NCI-H2029 (cell line): ENCODE data around the gene TFAM.
A peak's percentile ranks its signal among the peaks of the same experiment; 100 is the strongest.

ENCODE experiments used
- DNase-seq: peaks from one replicate; lab custom pipeline; 2025; lab: John Stamatoyannopoulos, UW

TFAM gene

DNA sequence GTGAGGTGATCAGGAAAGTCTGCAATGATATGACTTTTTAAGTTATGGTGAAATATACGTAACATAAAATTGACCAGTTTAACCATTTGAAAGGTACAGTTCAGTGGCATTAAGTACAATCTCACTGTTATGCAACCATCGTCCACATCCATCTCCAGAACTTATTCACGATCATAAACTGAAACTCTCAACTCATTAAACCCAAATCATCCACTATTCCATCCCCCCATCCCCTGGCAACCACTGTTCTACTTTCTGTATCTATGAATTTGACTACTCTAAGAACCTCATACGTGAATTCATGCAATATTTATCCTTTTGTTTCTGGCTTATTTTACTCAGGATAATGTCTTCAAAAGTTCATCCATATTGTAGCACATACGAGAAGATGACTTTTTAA is 48.4 kb downstream of the TFAM start:
- DNase-seq: no peak

DNA sequence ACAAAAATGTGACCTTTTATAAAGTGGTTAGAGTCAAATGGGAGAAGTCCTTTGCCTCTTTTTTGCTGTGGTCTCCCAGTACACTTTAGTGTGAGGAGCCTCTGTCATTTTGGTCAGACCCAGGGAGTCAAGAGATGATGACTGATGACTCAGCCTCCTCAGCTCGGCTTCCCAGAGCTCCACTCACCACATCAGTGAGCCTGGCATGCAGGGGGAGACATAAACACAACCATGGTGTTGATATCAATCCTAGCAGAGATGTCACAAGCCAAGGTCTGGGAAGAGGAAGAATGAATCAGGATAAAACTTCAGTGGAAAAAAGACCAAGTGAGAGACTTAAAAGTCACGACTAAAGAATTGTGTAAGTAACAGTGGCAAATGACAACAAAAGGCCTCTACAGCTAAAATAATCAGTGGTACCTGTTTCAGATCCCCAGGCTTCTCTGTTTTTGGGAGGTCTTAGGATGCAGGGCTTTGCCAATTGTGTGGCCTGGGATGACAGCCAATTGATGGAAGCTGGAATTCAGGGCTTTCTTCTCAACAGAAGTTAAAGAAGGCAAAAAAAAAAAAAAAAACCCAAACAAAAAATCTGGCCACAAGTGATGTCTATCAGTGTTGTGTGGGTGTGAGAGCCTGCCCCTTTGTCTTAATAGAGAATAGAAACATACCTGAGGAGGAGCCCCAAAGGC is 50.2 kb downstream of the TFAM start:
- no peak for DNase-seq

DNA sequence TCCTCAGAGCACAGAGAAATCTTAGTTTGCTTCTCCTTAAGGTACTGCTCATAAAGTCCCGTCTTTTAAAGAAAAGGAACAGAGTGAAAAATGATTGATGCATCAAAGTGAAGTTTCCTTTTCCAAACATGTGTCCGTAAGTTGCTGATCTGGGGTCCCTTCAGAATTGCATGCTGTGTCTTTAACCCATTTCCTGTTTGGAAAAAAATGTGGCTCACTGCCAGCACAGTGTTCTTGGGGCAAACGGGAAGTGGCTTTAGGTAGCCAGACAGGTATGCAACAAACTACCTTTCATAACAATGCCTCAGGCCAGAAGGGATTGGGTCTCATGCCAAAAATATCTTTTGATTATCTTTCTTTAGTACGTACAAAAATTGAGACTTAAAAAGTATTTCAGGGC is 50.9 kb downstream of the TFAM start:
- peak; percentile 41 for DNase-seq

DNA sequence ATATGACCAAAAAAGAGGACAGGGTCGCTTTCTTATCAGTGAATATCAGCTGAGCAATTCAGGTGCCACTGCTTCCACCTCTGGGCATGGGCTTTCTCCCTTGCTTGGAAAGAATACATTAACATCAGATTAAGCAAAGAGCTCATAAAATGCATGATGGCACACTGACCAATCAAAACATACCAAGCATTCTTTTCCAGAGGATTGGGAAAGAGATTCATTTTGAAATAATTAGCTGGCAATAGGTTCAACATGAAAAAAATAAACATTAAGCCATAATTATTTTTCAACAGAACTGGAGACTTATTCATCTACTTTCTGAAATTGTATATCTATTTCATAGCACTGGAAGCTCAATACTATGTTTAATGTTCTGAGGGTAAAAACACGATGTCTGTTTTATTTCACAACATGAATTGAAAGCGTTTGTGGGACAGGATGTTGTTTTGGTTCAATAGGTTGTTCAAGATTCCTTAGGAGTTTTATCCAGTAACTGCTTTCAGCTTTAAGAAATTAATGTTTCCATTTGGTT is 53.2 kb downstream of the TFAM start:
- no peak for DNase-seq

DNA sequence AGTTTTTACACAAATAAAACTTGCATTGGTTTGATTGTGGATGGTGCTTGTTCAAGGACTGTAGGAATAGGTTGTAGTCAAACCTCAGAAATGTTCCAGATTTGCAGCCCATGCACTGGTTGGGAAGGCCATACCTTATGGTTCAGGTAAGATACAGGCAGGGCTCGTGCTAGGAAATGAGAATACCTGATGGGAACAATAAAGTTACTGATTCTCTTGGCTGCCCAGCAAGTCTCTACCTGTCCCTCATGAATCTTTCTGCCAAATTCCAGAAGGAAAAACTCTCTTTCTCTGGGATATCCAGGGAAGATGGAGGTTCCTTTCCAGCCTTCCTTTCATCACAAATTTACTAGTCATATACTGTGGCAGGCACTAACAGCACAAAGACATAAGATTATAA is 53.8 kb downstream of the TFAM start:
- DNase-seq: no peak

DNA sequence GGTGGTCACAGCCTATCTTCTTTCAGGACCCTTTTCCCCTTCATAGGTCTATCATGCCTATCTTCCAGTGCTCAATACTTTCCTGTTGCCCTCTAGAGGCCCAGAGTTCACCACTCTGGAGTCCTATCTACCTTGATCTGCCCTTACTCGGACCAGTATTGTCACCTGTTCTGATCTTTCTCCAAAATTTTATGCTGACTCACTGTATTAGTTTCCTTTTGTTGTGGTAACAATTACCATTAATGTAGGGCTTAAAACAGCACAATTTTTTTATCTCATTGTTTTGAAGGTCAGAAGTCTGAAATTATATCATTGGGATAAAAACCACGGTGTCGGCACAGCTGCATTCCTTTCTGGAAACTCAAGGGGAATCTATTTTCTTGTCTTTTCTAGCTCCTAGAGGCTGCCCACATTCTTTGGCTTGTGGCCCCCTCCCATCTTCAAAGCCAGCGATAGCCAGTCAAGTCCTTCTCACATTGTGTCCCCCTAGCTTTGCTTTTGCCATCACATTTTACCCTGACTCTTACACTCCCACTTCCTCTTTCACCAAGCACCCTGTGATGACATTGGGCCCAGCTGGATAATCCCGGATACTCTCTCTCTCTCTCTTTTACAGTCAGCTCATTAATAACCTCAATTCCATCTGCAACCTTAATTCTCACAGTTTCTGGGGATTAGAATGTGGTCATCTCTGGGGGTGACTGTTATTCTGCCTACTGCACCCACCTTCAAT is 54.6 kb downstream of the TFAM start:
- no peak for DNase-seq

DNA sequence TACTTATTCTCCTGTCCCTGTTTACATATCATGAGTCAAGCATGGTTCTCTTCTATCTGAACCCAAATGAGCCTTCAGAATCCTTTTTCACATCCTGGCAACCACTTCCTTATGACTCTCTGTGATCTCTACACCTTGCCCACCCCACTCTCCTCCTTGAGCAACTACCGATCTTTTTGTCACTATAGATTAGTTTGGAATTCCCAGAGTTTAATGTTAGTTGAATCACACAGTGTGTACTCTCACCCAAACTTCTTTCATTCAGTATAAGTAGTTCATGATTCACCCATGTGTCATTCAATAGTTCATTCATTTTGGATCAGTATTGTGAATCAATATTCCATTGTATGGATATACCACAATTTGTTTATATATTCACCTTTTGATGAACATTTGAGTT is 55.3 kb downstream of the TFAM start:
- DNase-seq: no peak

DNA sequence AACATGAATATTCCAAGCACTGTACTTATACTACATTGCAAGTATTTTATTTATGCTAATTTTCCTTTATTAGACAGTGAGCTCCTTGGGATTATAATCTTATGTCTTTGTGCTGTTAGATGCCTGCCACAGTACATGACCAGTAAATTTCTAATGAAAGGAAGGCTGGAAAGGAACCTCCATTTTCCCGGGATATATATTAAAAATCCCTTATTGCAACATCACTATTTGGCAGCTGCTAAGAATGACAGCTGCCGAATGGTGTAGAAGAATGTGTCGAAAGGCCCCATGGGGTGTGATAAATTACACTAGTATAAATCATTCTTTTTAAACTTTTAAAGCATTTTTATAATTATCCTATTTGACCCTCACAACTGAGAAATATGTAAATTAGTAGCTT is 59.1 kb downstream of the TFAM start:
- DNase-seq: no peak

DNA sequence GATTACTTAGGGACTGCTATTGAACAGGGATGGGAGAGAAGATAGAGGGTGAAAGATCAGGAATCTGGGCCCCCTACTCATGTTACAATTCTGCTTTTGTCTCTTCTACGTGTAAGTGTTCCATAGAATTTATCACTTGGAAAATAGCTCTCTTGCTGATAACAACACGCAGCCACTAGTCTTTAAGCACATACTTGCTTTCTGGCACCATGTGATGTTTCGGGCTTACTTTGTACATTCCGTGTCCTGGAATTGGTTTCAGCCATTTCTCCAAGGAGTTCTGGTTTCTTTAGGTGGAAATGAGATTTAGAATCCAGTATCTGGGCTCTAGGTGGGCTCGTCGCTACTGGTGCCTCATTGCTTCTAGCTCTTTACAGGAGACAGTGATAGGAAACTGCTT is 59.7 kb downstream of the TFAM start:
- DNase-seq: no peak

DNA sequence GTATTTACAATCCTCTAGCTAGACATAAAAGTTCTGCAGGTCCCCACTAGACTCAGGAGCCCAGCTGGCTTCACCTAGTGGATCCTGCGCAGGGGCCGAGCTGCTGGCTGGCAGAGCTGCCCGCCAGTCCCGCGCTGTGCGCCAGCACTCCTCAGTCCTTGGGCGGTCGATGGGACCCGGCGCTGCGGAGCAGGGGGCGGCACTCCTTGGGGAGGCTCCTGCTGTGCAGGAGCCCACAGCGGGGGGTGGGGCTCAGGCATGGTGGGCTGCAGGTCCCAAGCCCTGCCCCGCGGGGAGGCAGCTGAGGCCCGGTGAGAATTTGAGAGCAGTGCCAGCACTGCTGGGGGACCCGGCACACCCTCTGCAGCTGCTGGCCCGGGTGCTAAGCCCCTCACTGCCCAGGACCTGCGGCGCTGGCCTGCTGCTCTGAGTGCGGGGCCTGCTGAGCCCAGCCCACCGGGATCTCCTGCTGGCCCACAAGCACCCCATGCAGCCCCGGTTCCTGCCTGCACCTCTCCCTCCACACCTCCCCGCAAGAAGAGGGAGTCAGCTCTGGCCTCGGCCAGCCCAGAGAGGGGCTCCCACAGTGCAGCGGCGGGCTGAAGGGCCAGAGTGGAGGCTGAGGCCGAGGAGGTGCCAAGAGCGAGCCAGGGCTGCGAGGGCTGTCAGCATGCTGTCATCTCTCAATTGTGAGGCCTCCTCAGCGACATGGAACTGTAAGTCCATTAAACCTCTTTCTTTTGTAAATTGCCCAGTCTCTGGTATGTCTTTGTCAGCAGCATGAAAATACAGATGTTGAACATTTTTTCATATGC is 63.1 kb downstream of the TFAM start:
- no peak for DNase-seq
